SK-N-SH treated with all-trans-retinoic acid at 6 μM for 48 hours (cell line): ENCODE measurements around the gene OLFM1.

Experiments used
- ARNTL ChIP-seq: fragments of 450-650 bp; formaldehyde crosslinking; IDR thresholded peaks from 2 replicates; pipeline ENCODE4 v1.5.0; 2020; ENCODE audit warnings: low read depth, mild to moderate bottlenecking, moderate library complexity, borderline replicate concordance
- CREB5 ChIP-seq: fragments of 250-450 bp; sonication (Bioruptor Pico); IDR thresholded peaks from 2 replicates; pipeline ENCODE4 v1.5.1; 2020; ENCODE audit warnings: low read depth, mild to moderate bottlenecking, moderate library complexity
- CSDC2 ChIP-seq: fragments of 250-450 bp; sonication (Bioruptor Pico); IDR thresholded peaks from 2 replicates; pipeline ENCODE4 v1.5.0; 2020; ENCODE audit warnings: mild to moderate bottlenecking, moderate library complexity
- ESRRG ChIP-seq: fragments of 250-450 bp; sonication (Bioruptor Pico); IDR thresholded peaks from 2 replicates; pipeline ENCODE4 v1.6.1; 2021; ENCODE audit warnings: mild to moderate bottlenecking
- GLIS3 ChIP-seq: fragments of 250-450 bp; sonication (Bioruptor Pico); IDR thresholded peaks from 2 replicates; pipeline ENCODE4 v1.5.0; 2020; ENCODE audit warnings: mild to moderate bottlenecking, moderate library complexity
- POU6F1 ChIP-seq: fragments of 250-450 bp; sonication (Bioruptor Pico); IDR thresholded peaks from 2 replicates; pipeline ENCODE4 v1.8.0; 2021; ENCODE audit warnings: low read depth, mild to moderate bottlenecking, moderate library complexity, borderline replicate concordance
- PPARA ChIP-seq: fragments of 250-450 bp; sonication (Bioruptor Pico); IDR thresholded peaks from 2 replicates; pipeline ENCODE4 v1.5.0; 2020; ENCODE audit warnings: mild to moderate bottlenecking, borderline replicate concordance
- RARB ChIP-seq: fragments of 250-450 bp; sonication (Bioruptor Pico); IDR thresholded peaks from 2 replicates; pipeline ENCODE4 v1.8.0; 2021; ENCODE audit warnings: mild to moderate bottlenecking, moderate library complexity
- TCF4 ChIP-seq: fragments of 250-450 bp; sonication (Bioruptor Pico); IDR thresholded peaks from 2 replicates; pipeline ENCODE4 v1.8.0; 2021; ENCODE audit warnings: mild to moderate bottlenecking, moderate library complexity, borderline replicate concordance
- TOX ChIP-seq: fragments of 250-450 bp; sonication (Bioruptor Pico); IDR thresholded peaks from 2 replicates; pipeline ENCODE4 v1.8.0; 2021; ENCODE audit warnings: mild to moderate bottlenecking, moderate library complexity, borderline replicate concordance
- ZC3H10 ChIP-seq: fragments of 250-450 bp; sonication (Bioruptor Pico); IDR thresholded peaks from 2 replicates; pipeline ENCODE4 v1.5.1; 2021; ENCODE audit warnings: mild to moderate bottlenecking, moderate library complexity
- ZFP30 ChIP-seq: fragments of 450-650 bp; formaldehyde crosslinking; IDR thresholded peaks from 2 replicates; pipeline ENCODE4 v1.5.0; 2022; ENCODE audit warnings: mild to moderate bottlenecking, moderate library complexity
- ZNF565 ChIP-seq: fragments of 450-650 bp; formaldehyde crosslinking; conservative IDR thresholded peaks from 2 replicates; pipeline ENCODE4 v1.5.0; 2020; ENCODE audit warnings: low read depth, mild to moderate bottlenecking, moderate library complexity

GRCh38 chr9:135123773-135124134 lies 36.3 kb downstream of the OLFM1 start:
- TF ChIP-seq PPARA (no peak), ESRRG (CRISPR knock-in tag) (no peak), TCF4 (CRISPR knock-in tag) (no peak), GLIS3 (CRISPR knock-in tag) (no peak), ARNTL (no peak), CREB5 (no peak), ZC3H10 (CRISPR knock-in tag) (no peak), CSDC2 (CRISPR knock-in tag) (no peak), RARB (CRISPR knock-in tag) (no peak), POU6F1 (CRISPR knock-in tag) (no peak), ZNF565 (CRISPR knock-in tag) (no peak), TOX (CRISPR knock-in tag) (no peak), ZFP30 (no peak)
